ENCODE results near the gene PRSS56.

Gene PRSS56

GRCh38 chr2:232571026-232571474, 50.9 kb downstream of the PRSS56 start:
- H3K4me3 ChIP-seq (ENCODE audit: low read depth, low read length) = no peak overlapping the region
- ChIA-PET POLR2A (no interaction called here), CTCF (interaction anchor here (1.3 kb wide), 1 partner anchor 34 kb away, joined by 3 read pairs; no protein-coding TSS in a partner anchor)
- no peak for DNase-seq (ENCODE audit: low read depth, low spot score)
- TF ChIP-seq CTCF (IDR thresholded peaks at IDR 0.05; ENCODE audit: insufficient read depth, low read length, missing control alignments) = no peak

- TF ChIP-seq CTCF (IDR thresholded peaks at IDR 0.05; ENCODE audit: insufficient read depth, low read length, missing control alignments) = no peak
- H3K4me3 ChIP-seq (ENCODE audit: low read depth, low read length) = no peak overlapping the region
- ChIA-PET POLR2A (interaction anchor here (1.5 kb wide), 1 partner anchor 22 kb away, joined by 4 read pairs; the partner anchor contains the start of genes EIF4E2 and TIGD1), CTCF (no interaction called here)
- no peak for DNase-seq (ENCODE audit: low read depth, low spot score)
These were observed 52.9 kb downstream of the PRSS56 start for GRCh38 chr2:232573042-232573441.

- ChIA-PET CTCF (no interaction called here), POLR2A (no interaction called here)
- no peak overlapping the region for H3K4me3 ChIP-seq (ENCODE audit: low read depth, low read length)
- DNase-seq (ENCODE audit: low read depth, low spot score) = no peak
- TF ChIP-seq CTCF (IDR thresholded peaks at IDR 0.05; ENCODE audit: insufficient read depth, low read length, missing control alignments) = no peak
These were observed 53.7 kb downstream of the PRSS56 start for GRCh38 chr2:232573771-232574435.

GRCh38 chr2:232574674-232575403, 54.7 kb downstream of the PRSS56 start:
- POLR2A ChIA-PET = no interaction called here
- CTCF ChIA-PET = interaction anchor here (1.3 kb wide), 1 partner anchor 30 kb away, joined by 3 read pairs; no protein-coding TSS in a partner anchor
- no peak overlapping the region for H3K4me3 ChIP-seq (ENCODE audit: low read depth, low read length)
- DNase-seq (ENCODE audit: low read depth, low spot score) = peak; percentile 17
- no peak for TF ChIP-seq CTCF (IDR thresholded peaks at IDR 0.05; ENCODE audit: insufficient read depth, low read length, missing control alignments)
